Suprapubic skin (tissue), 3 donors: ENCODE measurements around the gene CYP26B1.

ENCODE experiments used
- CTCF ChIP-seq, 2 donors: fragments of 200-600 bp in 1 of 2; fragments of 450-650 bp in 1 of 2; sonication (generic) in 1 of 2; IDR thresholded peaks; one replicate each; pipeline ENCODE4 v1.5.1; 2016 to 2019; ENCODE audit warnings: antibody characterized with exemption in 2 of 2, mild to moderate bottlenecking in 1 of 2, moderate library complexity in 1 of 2
- EP300 ChIP-seq: sonication (generic); formaldehyde crosslinking; IDR thresholded peaks from one replicate; pipeline ENCODE4 v1.6.1; 2017; ENCODE audit warnings: antibody characterized with exemption
- POLR2A ChIP-seq, 2 donors: fragments of 450-650 bp; IDR thresholded peaks; one replicate each; pipeline ENCODE4 v1.6.1; 2017; ENCODE audit warnings: antibody characterized with exemption in 2 of 2, mild to moderate bottlenecking in 2 of 2, moderate library complexity in 2 of 2

GRCh38 chr2:72165792-72166191, 18.1 kb upstream of the CYP26B1 start:
- TF ChIP-seq CTCF (IDR thresholded peaks at IDR 0.05) (no peak), POLR2A (IDR thresholded peaks at IDR 0.05) (no peak), EP300 (no peak)
